HG03139 (cell line): ENCODE measurements around the gene SS18L1.

Experiments used
- ATAC-seq: cut with Tn5 transposase; IDR thresholded peaks from one replicate; pipeline ENCODE4 v1.9.1; 2021; ENCODE audit not compliant: unreplicated experiment

Gene SS18L1

DNA sequence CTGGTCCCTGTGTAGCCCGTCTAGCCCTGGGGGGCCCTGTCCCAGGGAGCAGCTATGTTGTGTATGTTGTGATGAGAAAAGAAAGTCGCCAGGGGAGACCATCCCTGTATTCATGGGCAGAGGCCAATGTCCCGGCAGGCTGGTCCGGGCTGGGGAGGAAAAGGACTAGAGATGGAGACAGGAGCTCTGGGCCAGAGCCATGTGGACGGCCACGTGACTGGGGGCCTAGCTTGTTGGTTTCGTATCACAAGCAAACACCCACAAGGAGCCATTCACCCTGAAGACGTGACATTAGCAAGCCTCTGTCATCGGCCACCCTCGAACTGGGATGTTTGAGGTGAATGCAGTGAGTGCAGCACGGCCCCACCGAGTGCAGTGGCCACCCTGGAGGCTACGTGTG, 79.4 kb downstream of the SS18L1 start:
- ATAC-seq, result no peak

DNA sequence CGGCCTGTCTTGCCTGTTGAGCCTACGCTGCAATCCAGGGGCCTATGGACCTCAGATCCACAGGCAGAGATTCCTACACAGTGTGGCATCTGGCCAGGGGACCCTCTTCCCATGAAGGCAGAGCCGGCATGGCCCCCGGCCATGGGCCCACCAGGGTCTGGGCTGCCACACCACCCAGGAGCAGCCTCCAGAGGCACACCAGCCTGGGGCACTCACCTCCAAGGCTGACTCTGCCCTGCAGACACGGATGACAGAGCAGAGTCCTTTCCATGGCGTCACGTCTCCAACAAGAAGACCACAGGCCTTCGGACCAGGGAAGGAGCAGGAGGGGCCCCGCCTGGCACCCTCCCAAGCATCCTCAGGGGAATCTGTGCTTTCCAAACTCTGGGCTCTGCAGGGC, 80.0 kb downstream of the SS18L1 start:
- ATAC-seq, result no peak

DNA sequence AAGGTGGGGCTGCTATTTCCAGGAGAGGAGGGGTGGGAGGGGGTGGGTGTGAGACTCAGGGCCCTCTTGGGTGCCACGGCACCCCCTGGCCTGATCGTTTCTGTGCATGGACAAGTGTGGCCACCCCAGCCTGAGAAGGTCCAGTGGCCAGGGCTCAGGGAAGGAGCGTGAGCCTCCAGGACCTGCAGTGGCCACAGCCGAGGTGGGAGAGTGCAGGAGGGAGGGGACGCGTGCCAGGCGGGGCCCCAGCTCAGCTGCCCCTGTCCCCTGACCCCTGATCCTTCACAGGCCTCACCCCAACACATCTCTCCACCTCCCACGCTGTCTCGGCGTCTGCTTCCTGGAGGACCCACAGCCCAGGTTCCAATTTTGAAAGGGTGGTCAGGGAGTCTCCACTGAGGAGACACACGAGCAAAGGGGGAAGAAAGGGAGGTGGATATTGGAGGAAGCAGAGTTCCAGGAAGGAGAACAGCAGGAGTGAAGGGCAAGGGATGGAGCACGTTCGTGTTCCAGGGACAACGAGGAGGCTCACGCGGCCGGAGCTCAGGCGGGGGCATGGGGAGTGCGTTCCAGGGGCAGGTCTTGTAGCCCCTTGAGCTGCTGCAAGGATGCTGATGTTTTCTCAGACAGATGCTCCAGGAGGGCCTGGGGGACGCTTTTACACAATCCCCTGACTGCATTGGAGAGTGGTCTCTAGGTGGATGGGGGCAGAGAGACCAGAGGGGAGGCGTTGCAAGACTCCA, 80.7 kb downstream of the SS18L1 start:
- no peak for ATAC-seq

DNA sequence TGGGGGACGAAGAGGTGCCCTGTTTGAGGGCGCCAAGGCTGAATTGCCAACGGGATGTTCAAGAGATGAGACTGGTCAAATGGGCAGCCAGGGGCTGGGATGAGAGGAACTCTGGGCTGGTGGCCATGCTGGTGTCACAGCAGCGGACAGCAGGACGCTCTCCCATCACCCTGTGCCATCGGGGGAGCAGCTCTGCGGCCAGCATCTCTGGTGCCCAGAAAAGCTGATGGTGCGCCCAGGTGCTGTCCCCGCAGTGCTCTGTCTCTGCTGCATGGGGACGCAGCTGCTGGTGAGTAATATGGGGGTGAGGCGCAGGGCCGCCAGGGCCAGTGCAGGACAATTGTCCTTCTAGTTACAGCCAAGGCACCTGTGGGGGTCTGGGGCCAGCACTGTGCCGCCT, 81.5 kb downstream of the SS18L1 start:
- no peak for ATAC-seq

DNA sequence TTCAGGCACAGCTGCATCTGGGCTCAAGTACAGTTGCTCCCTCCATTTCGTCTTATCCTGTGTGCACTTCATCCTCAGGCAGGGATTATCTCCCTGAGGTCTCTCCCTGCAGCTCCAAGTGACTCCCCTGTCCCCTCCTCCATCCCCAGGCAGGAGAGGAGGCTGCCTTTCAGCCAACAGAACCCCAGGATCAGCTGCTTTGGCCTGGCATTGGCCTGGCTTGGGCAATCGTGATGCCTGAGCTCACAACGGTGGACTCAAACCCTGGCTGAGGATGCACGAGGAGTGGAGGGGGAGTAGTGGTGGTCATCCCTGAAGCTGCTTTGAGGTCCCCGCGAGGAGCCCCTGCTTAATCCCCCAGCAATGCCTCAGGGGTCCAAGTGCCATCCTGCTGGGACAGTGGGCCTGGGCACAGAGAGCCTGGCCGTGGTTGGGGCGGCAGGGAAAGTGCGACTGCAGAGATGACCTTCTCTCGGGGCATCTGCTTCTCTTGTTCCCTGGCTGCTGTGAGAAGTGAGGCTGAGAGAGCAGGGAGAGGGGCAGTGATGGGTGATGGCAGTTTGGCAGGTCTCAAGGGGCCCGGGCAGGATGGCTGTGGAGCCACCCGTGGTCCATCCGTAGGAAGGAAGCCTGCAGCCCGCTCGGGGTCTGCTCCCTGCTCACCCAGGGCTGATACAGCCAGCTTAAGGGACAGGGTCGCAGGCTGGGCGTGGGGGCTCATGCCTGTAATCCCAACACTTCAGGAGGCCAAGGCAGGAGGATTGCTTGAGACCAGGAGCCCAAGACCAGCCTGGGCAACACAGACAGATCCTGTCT, 82.5 kb downstream of the SS18L1 start:
- no peak for ATAC-seq

DNA sequence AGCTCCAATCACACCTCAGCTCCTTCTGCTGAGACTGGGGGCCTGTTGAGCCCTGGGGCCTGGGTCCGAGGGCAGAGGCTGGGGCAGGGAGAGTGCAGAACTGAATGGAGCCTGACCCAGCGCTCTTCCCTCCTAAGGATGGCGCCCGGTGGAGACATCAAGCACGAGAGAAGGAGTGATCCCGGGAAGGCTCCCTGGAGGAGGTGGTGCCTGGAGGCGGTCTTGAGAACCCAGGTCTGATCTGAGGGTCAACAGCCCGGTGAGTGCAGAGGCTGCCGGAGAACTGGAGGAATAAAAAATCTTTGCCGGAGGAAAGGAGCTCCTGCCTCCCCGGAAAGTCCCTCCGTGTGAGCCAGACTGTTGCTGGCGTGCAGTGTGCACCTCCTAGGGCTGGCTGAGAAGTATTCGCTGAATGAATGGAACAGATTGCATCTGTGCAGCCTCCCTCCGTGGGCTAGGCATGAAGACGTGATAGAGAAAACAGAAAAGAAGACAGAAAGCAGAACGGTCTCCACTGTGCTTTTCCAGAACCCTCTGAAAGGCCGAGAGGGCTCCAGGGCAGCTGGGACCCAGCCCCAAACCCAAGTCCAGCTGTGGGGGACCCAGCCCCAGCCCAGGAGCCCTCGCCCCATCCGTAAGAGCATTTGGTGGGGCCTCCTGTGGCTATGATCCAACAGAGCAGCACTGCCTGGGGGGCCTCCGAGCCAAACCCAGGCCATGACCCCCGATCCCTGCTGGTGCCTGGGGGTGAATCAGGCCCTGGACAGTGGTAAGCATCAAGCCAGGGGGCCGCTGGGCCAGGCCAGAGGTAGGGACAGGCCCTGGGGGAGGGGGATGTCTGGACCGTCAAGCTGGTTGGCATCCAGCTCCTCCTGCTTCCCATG, 83.4 kb downstream of the SS18L1 start:
- ATAC-seq, result no peak

DNA sequence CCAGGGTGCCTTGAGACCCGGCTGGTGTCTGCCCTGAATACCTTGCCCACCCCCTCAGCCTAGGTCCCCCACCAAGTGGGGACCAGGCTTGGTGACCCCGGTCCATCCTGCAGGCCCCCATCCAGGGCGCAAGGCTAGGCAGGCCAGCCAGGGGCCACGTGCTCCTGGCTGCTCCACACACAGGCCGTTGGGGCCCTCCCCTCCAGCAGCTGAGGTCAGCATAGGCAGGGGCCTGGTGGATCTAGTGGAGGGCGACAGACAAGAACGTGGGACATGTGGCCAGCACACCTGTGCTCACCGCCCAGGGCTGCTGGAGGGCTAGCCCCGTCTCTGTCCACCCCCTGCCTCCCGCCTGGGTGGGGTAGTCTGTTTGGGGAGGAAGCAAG, 84.0 kb downstream of the SS18L1 start:
- no peak for ATAC-seq

DNA sequence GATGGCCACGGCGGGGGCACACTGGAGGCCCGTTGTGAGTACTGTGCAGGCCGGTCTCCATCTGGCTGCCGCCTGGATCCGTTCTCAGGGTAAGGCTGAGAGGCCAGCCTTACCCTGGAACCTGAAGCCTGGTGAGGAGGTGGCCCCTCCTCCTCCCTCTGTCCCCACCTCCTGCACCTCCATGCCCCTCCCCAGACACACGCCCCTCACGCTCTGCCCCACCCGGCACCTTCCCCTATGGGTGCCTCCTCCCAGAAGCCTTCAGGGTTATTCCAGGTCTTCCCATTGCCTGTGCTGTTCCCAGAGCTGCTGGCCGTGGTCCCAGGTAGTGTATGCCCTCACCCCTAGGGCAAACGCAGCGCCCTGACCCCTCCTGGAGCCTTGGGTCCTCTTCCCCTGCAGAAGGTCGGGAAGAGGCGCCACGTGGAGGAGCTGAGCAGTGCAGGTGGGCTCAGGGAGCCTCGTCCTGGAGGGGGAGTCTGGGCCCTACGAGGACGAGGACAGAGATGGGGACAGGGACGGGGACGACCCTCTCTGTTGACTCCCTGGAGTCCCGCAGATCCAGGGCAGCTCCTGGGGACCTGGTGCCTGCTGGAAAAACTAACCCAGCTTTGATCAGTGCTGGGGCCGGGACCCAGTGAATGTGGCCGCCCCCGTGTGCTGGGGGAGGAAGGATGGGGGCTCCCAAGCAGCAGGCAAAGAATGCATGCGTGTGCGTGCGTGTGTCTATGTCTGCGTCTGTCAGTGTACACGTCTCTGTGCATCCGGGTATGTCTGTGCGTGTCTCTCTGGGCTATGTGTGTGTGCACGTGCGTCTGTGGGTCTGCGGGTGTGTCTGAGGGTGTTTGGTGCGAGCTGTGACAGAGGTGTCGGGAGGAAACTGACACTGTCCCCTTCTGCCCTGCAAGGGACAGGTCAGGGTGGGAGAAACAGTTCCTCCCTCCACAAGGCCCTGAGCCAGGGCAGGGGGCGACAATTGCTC, 84.7 kb downstream of the SS18L1 start:
- ATAC-seq, result no peak

DNA sequence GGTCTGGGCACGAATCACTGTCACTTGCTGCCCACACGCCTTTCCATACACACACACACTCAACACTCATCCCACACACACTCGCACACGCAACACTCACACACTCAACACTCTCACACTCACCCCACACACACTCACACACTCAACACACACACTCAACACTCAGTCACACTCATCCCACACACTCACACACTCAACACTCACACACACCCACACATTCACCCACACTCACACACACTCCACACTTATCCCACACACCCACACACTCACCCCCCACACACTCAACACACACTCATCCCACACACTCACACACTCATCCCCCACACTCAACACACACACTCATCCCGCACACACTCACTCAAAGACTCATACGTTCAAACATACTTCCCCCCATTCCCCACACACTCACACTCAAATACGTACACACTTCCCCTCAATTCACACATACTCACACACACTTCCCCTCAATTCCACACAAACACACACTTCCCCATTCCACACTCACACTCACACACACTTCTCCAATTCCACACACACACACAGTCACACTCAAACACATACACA, 85.5 kb downstream of the SS18L1 start:
- no peak for ATAC-seq

DNA sequence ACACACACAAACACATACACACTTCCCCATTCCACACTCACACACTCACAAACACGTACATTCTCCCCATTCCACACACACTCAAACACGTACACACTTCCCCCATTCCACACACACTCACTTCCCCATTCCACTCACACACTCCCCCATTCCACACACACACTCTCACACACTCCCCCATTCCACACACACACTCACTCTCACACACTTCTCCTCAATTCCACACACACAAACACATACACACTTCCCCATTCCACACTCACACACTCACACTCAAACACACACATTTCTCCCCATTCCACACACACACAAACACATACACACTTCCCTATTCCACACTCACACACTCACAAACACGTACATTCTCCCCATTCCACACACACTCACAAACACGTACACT, 86.1 kb downstream of the SS18L1 start:
- no peak for ATAC-seq

DNA sequence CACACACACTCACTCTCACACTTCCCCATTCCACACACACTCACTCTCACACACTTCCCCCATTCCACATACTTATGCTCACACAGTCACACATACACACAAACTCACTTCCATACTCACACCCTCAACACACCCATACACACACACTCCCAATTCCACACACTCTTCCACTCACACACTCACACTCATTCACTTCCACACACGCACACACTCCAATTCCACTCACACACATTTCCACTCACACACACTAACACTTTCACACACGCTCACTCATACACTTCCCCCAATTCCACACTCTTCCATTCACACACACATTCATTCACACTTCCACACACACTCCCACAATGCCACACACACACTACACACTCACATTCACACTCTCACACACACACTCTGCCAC, 86.7 kb downstream of the SS18L1 start:
- no peak for ATAC-seq

DNA sequence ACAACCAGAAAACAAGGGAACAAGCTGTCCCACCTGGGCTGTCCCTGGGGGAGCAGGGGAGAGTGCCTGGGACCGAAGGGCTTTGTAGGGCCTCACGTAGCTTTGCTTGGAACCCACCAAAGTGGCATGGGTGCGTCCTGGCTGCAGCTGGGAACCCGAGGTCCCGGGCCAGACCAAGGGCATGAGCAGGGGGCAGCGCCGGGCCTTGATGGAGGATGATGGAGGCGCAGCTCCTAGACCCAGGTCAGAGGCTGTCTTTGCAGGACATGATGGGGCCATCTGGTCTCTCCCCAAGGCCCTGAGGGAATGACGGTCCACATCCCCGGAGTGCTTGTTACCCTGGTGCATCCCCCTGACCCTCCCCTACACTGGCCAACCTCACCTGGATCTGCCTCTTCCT, 87.1 kb downstream of the SS18L1 start:
- ATAC-seq, result no peak

DNA sequence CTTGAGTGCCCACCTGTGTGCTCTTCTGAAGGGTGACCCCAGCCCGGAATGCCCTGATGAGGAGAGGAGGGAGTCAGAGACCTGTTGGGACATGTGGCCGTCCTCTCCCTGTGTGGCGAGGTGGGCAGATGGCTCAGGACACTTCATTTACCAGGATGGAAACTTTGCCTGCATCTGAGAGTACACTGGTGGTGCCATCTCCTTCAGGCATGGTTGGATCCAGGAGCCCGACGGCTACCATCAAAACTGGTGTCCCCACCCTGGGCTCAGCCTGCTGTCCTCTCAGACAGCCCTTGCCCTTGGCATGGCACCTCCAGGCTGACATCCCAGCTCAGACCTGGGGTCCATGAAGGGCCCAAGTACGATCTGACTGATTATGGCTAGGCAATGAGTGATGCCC, 87.7 kb downstream of the SS18L1 start:
- no peak for ATAC-seq
